HUES64 (cell line): ENCODE measurements around the gene SRD5A3.

Experiments
- H3K27ac ChIP-seq: 2 replicates; pipeline ENCODE4 v1.7.0; 2013; ENCODE audit warnings: low read depth, low read length, inconsistent platforms
- H3K27me3 ChIP-seq: 2 replicates; pipeline ENCODE4 v1.6.1; 2013; ENCODE audit warnings: mild to moderate bottlenecking, low read length; ENCODE audit not compliant: insufficient read depth
- H3K36me3 ChIP-seq: 2 replicates; pipeline ENCODE4 v1.6.1; 2013; ENCODE audit warnings: mild to moderate bottlenecking, low read length; ENCODE audit not compliant: insufficient read depth
- H3K4me1 ChIP-seq: 2 replicates; pipeline ENCODE4 v1.6.1; 2013; ENCODE audit warnings: mild to moderate bottlenecking, low read length, moderate library complexity; ENCODE audit not compliant: insufficient read depth
- H3K4me3 ChIP-seq: 2 replicates; pipeline ENCODE4 v1.5.1; 2013; ENCODE audit warnings: mild to moderate bottlenecking, low read length, moderate library complexity
- H3K9ac ChIP-seq: 2 replicates; pipeline ENCODE4 v1.6.1; 2013; ENCODE audit warnings: mild to moderate bottlenecking, low read depth, low read length
- H3K9me3 ChIP-seq: 2 replicates; pipeline ENCODE4 v1.6.1; 2013; ENCODE audit warnings: low read depth, low read length; ENCODE audit not compliant: insufficient read depth
- WGBS: fragments of 150-250, 120-280 bp; methylation state at CpG from one replicate; pipeline ENCODE4 v1.1.7; 2013; ENCODE audit warnings: missing lambda C conversion rate; 5-methylcytosine and 5-hydroxymethylcytosine counted together

Gene SRD5A3

GRCh38 chr4:55395529-55396307 lies 49.7 kb downstream of the SRD5A3 start, which contains the start of gene TMEM165:
TSS of gene TMEM165 (plus strand) at chr4:55395957. CDS start at chr4:55396190, 233 bp downstream.
- Histone ChIP-seq H3K4me1 (peaks cover 11% of the 10 kb centered on the region), H3K9ac (peak within 1 kb of the TSS; percentile 89), H3K9me3 (no peaks in the 10 kb centered on the region), H3K27me3 (no peaks in the 10 kb centered on the region), H3K27ac (peak within 1 kb of the TSS; percentile 81), H3K36me3 (peaks cover 22% of the 10 kb centered on the region), H3K4me3 (peak within 1 kb of the TSS; percentile 95)
- WGBS = under 1% methylated on average over 95 of the region's 95 CpGs

- Histone ChIP-seq H3K36me3 (peaks cover 30% of the 10 kb centered on the region), H3K4me1 (peaks cover 11% of the 10 kb centered on the region), H3K27me3 (no peaks in the 10 kb centered on the region), H3K4me3 (peak overlapping the region; percentile 95), H3K27ac (peak overlapping the region; percentile 81), H3K9ac (peak overlapping the region; percentile 89), H3K9me3 (no peaks in the 10 kb centered on the region)
- WGBS = under 1% methylated on average over 41 of the region's 41 CpGs
Measured at GRCh38 chr4:55396308-55397125, 50.5 kb downstream of the SRD5A3 start.

GRCh38 chr4:55397126-55397436 lies 51.0 kb downstream of the SRD5A3 start:
- no peaks in the 10 kb centered on the region for H3K27me3 ChIP-seq
- no peaks in the 10 kb centered on the region for H3K9me3 ChIP-seq
- H3K9ac ChIP-seq = peak overlapping the region; percentile 89
- H3K4me3 ChIP-seq = peak overlapping the region; percentile 95
- H3K27ac ChIP-seq = no peak overlapping the region
- H3K36me3 ChIP-seq = peaks cover 32% of the 10 kb centered on the region
- H3K4me1 ChIP-seq = peaks cover 11% of the 10 kb centered on the region
- WGBS = 5% methylated on average over 7 of the region's 7 CpGs

- no peaks in the 10 kb centered on the region for H3K27me3 ChIP-seq
- peaks cover 32% of the 10 kb centered on the region for H3K36me3 ChIP-seq
- H3K27ac ChIP-seq = no peak overlapping the region
- 17% methylated on average over 15 of the region's 15 CpGs for WGBS
- peak overlapping the region; percentile 89 for H3K9ac ChIP-seq
- H3K9me3 ChIP-seq = no peaks in the 10 kb centered on the region
- H3K4me3 ChIP-seq = peak overlapping the region; percentile 95
- H3K4me1 ChIP-seq = peaks cover 11% of the 10 kb centered on the region
Measured at GRCh38 chr4:55397520-55398321, 51.7 kb downstream of the SRD5A3 start.

GRCh38 chr4:55398461-55398860 lies 52.4 kb downstream of the SRD5A3 start:
- no peak overlapping the region for H3K9ac ChIP-seq
- no peaks in the 10 kb centered on the region for H3K27me3 ChIP-seq
- H3K9me3 ChIP-seq = no peaks in the 10 kb centered on the region
- H3K36me3 ChIP-seq = peaks cover 38% of the 10 kb centered on the region
- peak overlapping the region; percentile 95 for H3K4me3 ChIP-seq
- 57% methylated on average over 1 of the region's 1 CpG for whole genome bisulfite sequencing
- peaks cover 11% of the 10 kb centered on the region for H3K4me1 ChIP-seq
- no peak overlapping the region for H3K27ac ChIP-seq

GRCh38 chr4:55398966-55399365 lies 52.9 kb downstream of the SRD5A3 start:
- Histone ChIP-seq H3K9ac (no peak overlapping the region), H3K4me3 (peak overlapping the region; percentile 95), H3K4me1 (peaks cover 11% of the 10 kb centered on the region), H3K9me3 (no peaks in the 10 kb centered on the region), H3K27ac (no peak overlapping the region), H3K27me3 (no peaks in the 10 kb centered on the region), H3K36me3 (peaks cover 43% of the 10 kb centered on the region)
- 83% methylated on average over 3 of the region's 3 CpGs for WGBS

GRCh38 chr4:55399581-55399980 lies 53.5 kb downstream of the SRD5A3 start:
- Histone ChIP-seq H3K9ac (no peak overlapping the region), H3K9me3 (no peaks in the 10 kb centered on the region), H3K4me3 (peak overlapping the region; percentile 95; the same call in 1 of the 2 replicates), H3K27me3 (no peaks in the 10 kb centered on the region), H3K4me1 (peaks cover 11% of the 10 kb centered on the region), H3K36me3 (peaks cover 48% of the 10 kb centered on the region), H3K27ac (no peak overlapping the region)
- no CpG with 5 or more reads among the region's 1 CpG for WGBS

GRCh38 chr4:55405073-55405472 lies 59.0 kb downstream of the SRD5A3 start:
- H3K36me3 ChIP-seq = peaks cover 73% of the 10 kb centered on the region
- no peak overlapping the region for H3K4me3 ChIP-seq
- peaks cover 21% of the 10 kb centered on the region for H3K4me1 ChIP-seq
- H3K27ac ChIP-seq = no peak overlapping the region
- H3K9me3 ChIP-seq = no peaks in the 10 kb centered on the region
- WGBS = 95% methylated on average over 3 of the region's 3 CpGs
- no peaks in the 10 kb centered on the region for H3K27me3 ChIP-seq
- H3K9ac ChIP-seq = no peak overlapping the region

- WGBS = 95% methylated on average over 1 of the region's 2 CpGs
- peaks cover 21% of the 10 kb centered on the region for H3K4me1 ChIP-seq
- no peaks in the 10 kb centered on the region for H3K27me3 ChIP-seq
- no peaks in the 10 kb centered on the region for H3K9me3 ChIP-seq
- no peak overlapping the region for H3K9ac ChIP-seq
- peaks cover 74% of the 10 kb centered on the region for H3K36me3 ChIP-seq
- H3K4me3 ChIP-seq = no peak overlapping the region
- H3K27ac ChIP-seq = no peak overlapping the region
Measured at GRCh38 chr4:55406545-55406944, 60.5 kb downstream of the SRD5A3 start.

- peaks cover 21% of the 10 kb centered on the region for H3K4me1 ChIP-seq
- WGBS = 88% methylated on average over 3 of the region's 3 CpGs
- no peak overlapping the region for H3K27ac ChIP-seq
- H3K9ac ChIP-seq = no peak overlapping the region
- H3K9me3 ChIP-seq = no peaks in the 10 kb centered on the region
- no peak overlapping the region for H3K4me3 ChIP-seq
- no peaks in the 10 kb centered on the region for H3K27me3 ChIP-seq
- H3K36me3 ChIP-seq = peaks cover 78% of the 10 kb centered on the region
Measured at GRCh38 chr4:55407119-55407518, 61.1 kb downstream of the SRD5A3 start.

- no peaks in the 10 kb centered on the region for H3K27me3 ChIP-seq
- no peak overlapping the region for H3K9ac ChIP-seq
- H3K9me3 ChIP-seq = no peaks in the 10 kb centered on the region
- H3K4me1 ChIP-seq = peaks cover 21% of the 10 kb centered on the region
- H3K4me3 ChIP-seq = no peak overlapping the region
- WGBS = 98% methylated on average over 3 of the region's 3 CpGs
- H3K36me3 ChIP-seq = peaks cover 84% of the 10 kb centered on the region
- H3K27ac ChIP-seq = no peak overlapping the region
Measured at GRCh38 chr4:55407764-55408163, 61.7 kb downstream of the SRD5A3 start.
